NCI-H345 treated with DMSO at 0.1 percent for 48 hours (cell line): ENCODE measurements around the gene GRM8.

ENCODE experiments used
- DNase-seq: peaks from one replicate; lab custom pipeline; 2025; ENCODE audit not compliant: unreplicated experiment; lab: John Stamatoyannopoulos, UW

GRM8 gene

GRCh38 chr7:127151379-127151778 lies 101.4 kb downstream of the GRM8 start:
- DNase-seq, result no peak

GRCh38 chr7:127150543-127150942 lies 102.2 kb downstream of the GRM8 start:
- no peak for DNase-seq

- no peak for DNase-seq
Observed at GRCh38 chr7:127146746-127147536, 105.8 kb downstream of the GRM8 start.

- no peak for DNase-seq
Observed at GRCh38 chr7:127137146-127137545, 115.6 kb downstream of the GRM8 start.

GRCh38 chr7:127135871-127136485 lies 116.8 kb downstream of the GRM8 start:
- no peak for DNase-seq

- no peak for DNase-seq
Observed at GRCh38 chr7:127123220-127123619, 129.5 kb downstream of the GRM8 start.

- peak; percentile 76 for DNase-seq
Observed at GRCh38 chr7:127119517-127119916, 133.2 kb downstream of the GRM8 start.

GRCh38 chr7:127114742-127115265 lies 137.9 kb downstream of the GRM8 start:
- no peak for DNase-seq

- peak; percentile 10 for DNase-seq
Observed at GRCh38 chr7:127107601-127108007, 145.1 kb downstream of the GRM8 start.

GRCh38 chr7:127093340-127093739 lies 159.4 kb downstream of the GRM8 start:
- DNase-seq, result no peak

- no peak for DNase-seq
Observed at GRCh38 chr7:127091620-127092019, 161.1 kb downstream of the GRM8 start.

- DNase-seq, result no peak
Observed at GRCh38 chr7:127089146-127089545, 163.6 kb downstream of the GRM8 start.

GRCh38 chr7:127081539-127081938 lies 171.2 kb downstream of the GRM8 start:
- no peak for DNase-seq

- no peak for DNase-seq
Observed at GRCh38 chr7:127080576-127080975, 172.2 kb downstream of the GRM8 start.

- no peak for DNase-seq
Observed at GRCh38 chr7:127066974-127067373, 185.8 kb downstream of the GRM8 start.

- no peak for DNase-seq
Observed at GRCh38 chr7:127059475-127059874, 193.3 kb downstream of the GRM8 start.

GRCh38 chr7:127057918-127058317 lies 194.8 kb downstream of the GRM8 start:
- no peak for DNase-seq

- no peak for DNase-seq
Observed at GRCh38 chr7:127056202-127056601, 196.5 kb downstream of the GRM8 start.

- no peak for DNase-seq
Observed at GRCh38 chr7:127047521-127047920, 205.2 kb downstream of the GRM8 start.

- no peak for DNase-seq
Observed at GRCh38 chr7:127041689-127042452, 210.9 kb downstream of the GRM8 start.

- DNase-seq, result no peak
Observed at GRCh38 chr7:127040042-127040441, 212.7 kb downstream of the GRM8 start.

- DNase-seq, result no peak
Observed at GRCh38 chr7:127039541-127039940, 213.2 kb downstream of the GRM8 start.
